HG03439 (cell line): ENCODE measurements around the gene COG1.

Source experiments
- ATAC-seq: cut with Tn5 transposase; IDR thresholded peaks from one replicate; pipeline ENCODE4 v1.9.1; 2021; ENCODE audit warnings: mild to moderate bottlenecking, moderate library complexity; ENCODE audit not compliant: unreplicated experiment

Gene COG1

GRCh38 chr17:73198930-73199260, 6.0 kb downstream of the COG1 start:
- no peak for ATAC-seq

DNA sequence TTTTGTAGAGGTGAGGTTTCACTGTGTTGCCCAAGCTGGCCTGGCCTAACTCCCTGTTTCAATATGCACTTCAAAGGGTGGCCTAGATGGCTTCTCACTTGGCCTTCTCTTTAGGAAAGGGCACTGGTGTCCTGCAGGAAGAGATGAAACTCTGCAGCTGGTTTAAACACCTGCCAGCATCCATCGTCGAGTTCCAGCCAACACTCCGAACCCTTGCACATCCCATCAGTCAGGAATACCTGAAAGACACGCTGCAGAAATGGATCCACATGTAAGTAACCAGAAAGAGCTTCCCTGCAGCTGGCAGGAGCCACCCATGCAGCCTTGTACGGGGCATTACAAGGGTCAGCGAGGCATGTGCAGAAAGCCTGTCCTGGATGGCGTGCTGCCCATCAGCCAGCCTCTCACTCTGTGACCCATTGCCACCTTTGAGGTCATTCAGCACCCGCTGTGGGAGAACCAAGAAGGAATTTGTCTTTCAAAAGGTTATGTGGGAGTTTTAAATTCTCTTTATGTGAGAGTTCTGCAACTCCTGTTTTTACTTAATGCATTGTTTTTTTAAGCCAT, 7.0 kb downstream of the COG1 start:
- no peak for ATAC-seq

DNA sequence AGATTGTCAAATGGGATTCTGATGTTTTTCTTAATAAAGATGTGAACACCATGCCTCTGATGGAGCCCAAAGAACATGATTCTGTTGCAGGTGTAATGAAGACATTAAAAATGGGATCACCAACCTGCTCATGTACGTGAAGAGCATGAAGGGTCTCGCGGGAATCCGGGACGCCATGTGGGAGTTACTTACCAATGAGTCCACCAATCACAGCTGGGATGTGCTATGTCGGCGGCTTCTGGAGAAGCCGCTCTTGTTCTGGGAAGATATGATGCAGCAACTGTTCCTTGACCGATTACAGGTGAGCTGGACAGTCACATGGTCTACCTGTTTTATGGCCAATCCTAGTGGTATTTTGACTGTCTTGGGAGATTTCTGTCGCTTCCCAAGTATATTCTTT, 7.6 kb downstream of the COG1 start:
- no peak for ATAC-seq

DNA sequence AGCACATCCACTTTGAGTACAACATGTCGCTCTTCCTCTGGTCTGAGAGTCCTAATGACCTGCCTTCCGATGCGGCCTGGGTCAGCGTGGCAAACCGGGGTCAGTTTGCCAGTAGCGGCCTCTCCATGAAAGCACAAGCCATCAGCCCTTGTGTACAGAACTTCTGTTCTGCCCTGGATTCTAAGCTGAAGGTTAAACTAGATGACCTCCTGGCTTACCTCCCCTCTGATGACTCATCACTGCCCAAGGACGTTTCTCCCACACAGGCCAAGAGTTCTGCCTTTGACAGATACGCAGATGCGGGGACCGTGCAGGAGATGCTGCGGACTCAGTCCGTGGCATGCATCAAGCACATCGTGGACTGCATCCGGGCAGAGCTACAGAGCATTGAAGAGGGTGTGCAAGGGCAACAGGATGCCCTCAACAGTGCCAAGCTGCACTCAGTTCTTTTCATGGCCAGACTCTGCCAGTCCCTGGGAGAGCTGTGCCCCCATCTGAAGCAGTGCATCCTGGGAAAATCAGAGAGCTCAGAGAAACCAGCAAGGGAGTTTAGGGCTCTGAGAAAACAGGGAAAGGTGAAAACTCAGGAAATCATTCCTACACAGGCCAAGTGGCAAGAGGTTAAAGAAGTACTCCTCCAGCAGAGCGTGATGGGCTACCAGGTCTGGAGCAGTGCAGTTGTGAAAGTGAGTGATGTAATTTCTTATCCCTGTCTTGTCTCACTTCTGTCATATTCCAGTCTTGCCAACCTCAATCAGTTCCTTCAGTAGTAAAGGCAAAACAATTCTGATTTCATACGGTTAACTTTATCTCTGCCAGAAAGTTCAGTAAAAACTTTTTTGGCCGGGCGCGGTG, 8.6 kb downstream of the COG1 start:
- ATAC-seq: no peak

GRCh38 chr17:73203135-73203787, 10.4 kb downstream of the COG1 start:
- no peak for ATAC-seq

GRCh38 chr17:73203788-73204479, 11.1 kb downstream of the COG1 start:
- no peak for ATAC-seq

DNA sequence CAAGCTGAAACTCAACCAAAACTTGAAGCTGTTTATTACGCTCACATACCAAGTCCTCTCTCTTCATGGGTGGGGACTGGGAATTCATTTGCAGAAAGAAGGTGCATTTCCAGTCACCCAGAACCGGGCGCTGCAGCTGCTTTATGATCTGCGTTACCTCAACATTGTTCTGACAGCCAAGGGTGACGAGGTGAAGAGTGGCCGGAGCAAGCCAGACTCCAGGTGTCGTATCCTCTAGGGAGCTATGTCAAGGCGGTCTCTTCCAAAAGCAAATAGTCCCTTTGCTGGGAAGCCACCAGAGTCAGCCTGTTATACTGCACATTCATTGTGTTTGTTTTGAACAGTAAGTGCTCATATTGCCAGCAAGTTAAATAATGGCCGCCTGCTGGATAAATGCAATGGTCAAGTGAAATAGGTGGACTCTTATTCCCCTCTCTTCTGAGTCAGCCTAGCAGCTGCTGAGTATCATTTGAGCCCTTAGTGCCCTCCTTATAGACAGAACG, 12.7 kb downstream of the COG1 start:
- ATAC-seq: no peak

DNA sequence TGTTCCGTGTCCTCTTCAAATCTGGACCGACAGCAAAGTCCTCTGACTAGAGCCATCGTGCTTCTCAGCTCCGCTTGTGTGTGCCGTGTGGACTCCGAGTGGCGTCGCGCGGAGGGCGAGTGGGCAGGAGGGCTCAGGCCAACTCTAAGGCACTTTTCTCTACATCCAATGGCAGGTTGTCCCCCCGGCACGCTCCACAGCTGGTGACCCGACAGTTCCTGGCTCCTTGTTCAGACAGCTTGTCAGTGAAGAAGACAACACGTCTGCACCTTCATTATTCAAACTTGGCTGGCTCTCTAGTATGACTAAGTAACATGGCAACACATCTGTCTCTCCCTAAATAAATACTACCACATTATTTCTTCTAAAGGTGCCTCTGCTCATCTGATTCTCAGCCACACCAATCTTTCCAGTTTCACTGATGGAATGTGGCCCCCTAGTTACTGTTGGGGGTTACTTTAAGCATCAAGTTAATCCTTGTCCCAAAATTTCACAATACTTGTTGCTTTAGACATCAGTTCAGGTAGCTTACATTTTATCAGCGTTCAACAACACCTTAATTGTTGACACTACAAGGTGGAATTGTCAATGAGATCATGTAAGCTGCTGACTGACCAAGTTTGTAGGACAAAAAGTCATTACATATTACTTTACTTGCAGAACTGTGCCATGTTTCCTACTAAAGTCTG, 15.4 kb downstream of the COG1 start:
- ATAC-seq: no peak

DNA sequence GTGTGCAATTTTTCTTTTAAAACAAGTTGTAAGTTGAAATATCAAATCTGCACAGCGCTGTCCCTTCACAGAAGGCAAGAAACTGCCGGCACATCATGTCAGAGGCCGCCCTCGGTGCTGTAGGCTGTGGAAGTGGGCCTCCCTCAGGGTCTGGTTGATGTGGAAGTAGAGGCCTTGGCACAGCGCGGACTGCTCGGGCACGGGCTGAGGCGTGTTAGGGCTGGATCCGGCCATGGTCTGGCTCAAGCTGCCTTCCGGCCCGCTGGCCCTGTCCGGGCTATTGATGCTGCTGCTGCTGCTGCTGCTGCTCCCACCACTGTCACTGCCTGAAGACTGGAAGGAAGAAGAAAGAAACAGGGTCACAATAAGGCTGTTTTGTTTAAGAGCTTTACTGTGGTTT, 16.6 kb downstream of the COG1 start:
- ATAC-seq: no peak

- ATAC-seq: no peak
Observed at GRCh38 chr17:73210002-73210678, 17.3 kb downstream of the COG1 start.

DNA sequence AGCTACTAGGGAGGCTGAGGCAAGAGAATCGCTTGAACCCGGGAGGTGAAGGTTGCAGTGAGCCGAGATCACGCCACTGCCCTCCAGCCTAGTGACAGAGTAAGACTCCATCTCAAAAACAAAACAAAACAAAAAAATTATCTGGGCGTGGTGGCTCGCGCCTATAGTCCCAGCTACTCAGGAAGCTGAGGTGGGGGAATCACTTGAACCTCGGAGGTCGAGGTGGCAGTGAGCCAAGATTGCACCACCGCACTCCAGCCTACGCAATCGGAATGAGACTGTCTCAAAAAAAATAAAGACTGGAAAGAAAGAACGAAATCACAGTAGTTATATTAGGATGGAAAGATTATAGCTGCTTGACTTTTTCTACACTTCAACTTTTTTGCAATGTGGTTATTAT, 18.9 kb downstream of the COG1 start:
- ATAC-seq: no peak

DNA sequence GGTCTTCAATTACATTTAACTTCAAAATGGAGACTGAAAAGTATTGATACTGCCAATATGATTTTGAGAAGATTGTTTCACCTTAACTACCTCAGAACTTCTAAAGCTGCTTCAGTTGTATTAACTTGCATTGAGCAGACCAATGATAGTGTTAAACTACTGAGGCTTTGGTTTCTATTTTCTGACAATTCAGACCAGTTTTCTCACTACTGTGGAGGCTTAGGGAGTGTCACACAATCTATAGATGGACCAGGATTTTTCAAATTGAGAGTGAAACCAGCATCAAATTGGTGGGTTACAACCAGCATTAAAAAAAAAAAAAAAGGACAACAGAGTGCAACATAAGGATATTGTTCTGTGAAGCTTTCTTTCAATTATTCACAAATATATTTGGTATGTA, 21.2 kb downstream of the COG1 start:
- no peak for ATAC-seq

DNA sequence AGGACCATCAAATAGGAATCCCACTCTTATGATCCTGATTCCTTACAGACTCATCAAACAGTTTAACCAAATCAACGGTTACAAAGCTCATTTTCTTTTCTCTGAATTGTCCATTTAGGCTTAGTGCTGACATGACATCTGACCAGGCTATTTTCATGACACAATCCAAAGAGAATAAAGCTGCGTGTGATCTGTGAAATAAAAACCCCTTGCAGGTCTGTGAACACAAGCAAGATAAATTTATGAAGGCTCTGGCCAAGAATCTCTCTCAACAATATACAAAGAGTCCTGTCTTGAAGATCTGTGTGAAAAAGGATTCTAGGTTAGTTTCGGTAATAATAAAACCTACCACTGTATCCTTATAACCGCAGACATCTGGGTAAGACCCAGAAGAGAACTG, 22.0 kb downstream of the COG1 start:
- ATAC-seq: no peak

GRCh38 chr17:73215447-73215846, 22.6 kb downstream of the COG1 start:
- ATAC-seq: no peak

- ATAC-seq: no peak
Observed at GRCh38 chr17:73223626-73224230, 30.9 kb downstream of the COG1 start.

DNA sequence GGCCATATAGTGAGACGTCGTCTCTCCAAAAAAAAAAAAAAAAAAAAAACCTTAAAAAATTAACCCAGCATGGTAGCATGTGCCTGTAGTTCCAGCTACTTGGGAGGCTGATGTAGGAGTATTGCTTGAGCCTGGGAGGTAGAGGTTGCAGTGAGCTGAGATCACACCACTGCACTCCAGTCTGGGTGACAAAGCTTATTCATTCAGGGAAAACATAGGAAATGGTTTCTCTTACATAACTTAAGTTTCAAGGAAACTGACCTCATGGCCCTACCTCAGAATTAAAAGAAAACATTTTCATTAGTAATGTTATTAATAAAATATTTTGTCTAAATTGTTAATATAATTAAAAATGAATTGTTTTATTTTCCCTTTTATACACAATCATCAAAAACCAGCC, 31.4 kb downstream of the COG1 start:
- ATAC-seq: no peak

GRCh38 chr17:73224663-73225305, 31.9 kb downstream of the COG1 start:
- no peak for ATAC-seq

GRCh38 chr17:73226556-73227172, 33.8 kb downstream of the COG1 start:
- ATAC-seq: no peak

DNA sequence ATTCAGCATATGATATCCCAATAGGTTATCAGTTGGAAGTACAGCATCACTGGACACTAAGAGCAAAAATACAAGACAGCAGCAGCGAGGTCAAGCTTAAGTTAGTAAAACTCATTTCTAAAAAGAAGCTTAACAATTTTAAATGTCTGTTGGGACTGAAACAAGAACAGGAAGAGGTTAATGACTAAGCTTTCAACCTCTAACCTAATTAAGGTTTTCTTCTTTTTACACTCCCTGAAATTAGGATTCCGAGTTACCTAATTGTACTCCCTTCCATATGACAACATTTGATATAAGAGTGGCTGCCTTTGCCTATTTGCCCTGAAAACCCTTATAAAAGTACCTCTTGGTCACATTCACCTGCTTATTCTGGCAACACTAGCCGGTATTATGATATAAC, 34.5 kb downstream of the COG1 start:
- no peak for ATAC-seq
